HUES6 (cell line): ENCODE results near the gene TNNT1.
"Not testable (repeated sequence)": the region's sequence is repeated elsewhere in the genome, so short reads cannot be mapped to it uniquely, and the experiment has no call there.

Experiments used
- H3K27ac ChIP-seq: 2 replicates; pipeline ENCODE4 v1.7.0; 2013; ENCODE audit warnings: low read depth, mild to moderate bottlenecking, low read length, inconsistent platforms
- H3K27me3 ChIP-seq: 2 replicates; pipeline ENCODE4 v1.6.1; 2013; ENCODE audit warnings: low read length; ENCODE audit not compliant: control insufficient read depth, insufficient read depth
- H3K36me3 ChIP-seq: 2 replicates; pipeline ENCODE4 v1.6.1; 2013; ENCODE audit warnings: low read length; ENCODE audit not compliant: control insufficient read depth, insufficient read depth
- H3K4me1 ChIP-seq: 2 replicates; pipeline ENCODE4 v1.6.1; 2013; ENCODE audit warnings: low read length; ENCODE audit not compliant: control insufficient read depth, insufficient read depth
- H3K4me3 ChIP-seq: 2 replicates; pipeline ENCODE4 v1.5.1; 2013; ENCODE audit warnings: low read depth, low read length
- H3K9ac ChIP-seq: one replicate; pipeline ENCODE4 v1.6.1; 2013; ENCODE audit warnings: mild to moderate bottlenecking, low read length
- H3K9me3 ChIP-seq: 2 replicates; pipeline ENCODE4 v1.6.1; 2013; ENCODE audit warnings: low read depth, low read length; ENCODE audit not compliant: control insufficient read depth, insufficient read depth

Gene TNNT1

GRCh38 chr19:55116232-55116858 is 32.7 kb downstream of the TNNT1 start:
- Histone ChIP-seq H3K4me1 (peaks cover 24% of the 10 kb centered on the region), H3K27ac (no peak overlapping the region), H3K27me3 (no peaks in the 10 kb centered on the region), H3K36me3 (peaks cover 3% of the 10 kb centered on the region; the same call in 1 of the 2 replicates), H3K9ac (peak overlapping the region; percentile 70), H3K4me3 (peak overlapping the region; percentile 98), H3K9me3 (no peaks in the 10 kb centered on the region)

DNA sequence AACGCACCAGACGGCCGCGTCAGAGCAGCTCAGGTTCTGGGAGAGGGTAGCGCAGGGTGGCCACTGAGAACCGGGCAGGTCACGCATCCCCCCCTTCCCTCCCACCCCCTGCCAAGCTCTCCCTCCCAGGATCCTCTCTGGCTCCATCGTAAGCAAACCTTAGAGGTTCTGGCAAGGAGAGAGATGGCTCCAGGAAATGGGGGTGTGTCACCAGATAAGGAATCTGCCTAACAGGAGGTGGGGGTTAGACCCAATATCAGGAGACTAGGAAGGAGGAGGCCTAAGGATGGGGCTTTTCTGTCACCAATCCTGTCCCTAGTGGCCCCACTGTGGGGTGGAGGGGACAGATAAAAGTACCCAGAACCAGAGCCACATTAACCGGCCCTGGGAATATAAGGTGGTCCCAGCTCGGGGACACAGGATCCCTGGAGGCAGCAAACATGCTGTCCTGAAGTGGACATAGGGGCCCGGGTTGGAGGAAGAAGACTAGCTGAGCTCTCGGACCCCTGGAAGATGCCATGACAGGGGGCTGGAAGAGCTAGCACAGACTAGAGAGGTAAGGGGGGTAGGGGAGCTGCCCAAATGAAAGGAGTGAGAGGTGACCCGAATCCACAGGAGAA is 33.5 kb downstream of the TNNT1 start:
- Histone ChIP-seq H3K9ac (peak overlapping the region; percentile 70), H3K36me3 (peaks cover 3% of the 10 kb centered on the region; the same call in 1 of the 2 replicates), H3K27ac (no peak overlapping the region), H3K27me3 (no peaks in the 10 kb centered on the region), H3K4me3 (peak overlapping the region; percentile 98), H3K4me1 (peaks cover 24% of the 10 kb centered on the region), H3K9me3 (no peaks in the 10 kb centered on the region)

GRCh38 chr19:55114566-55115145 is 34.4 kb downstream of the TNNT1 start:
- Histone ChIP-seq H3K9ac (no peak overlapping the region), H3K27ac (no peak overlapping the region), H3K36me3 (peaks cover 9% of the 10 kb centered on the region)

DNA sequence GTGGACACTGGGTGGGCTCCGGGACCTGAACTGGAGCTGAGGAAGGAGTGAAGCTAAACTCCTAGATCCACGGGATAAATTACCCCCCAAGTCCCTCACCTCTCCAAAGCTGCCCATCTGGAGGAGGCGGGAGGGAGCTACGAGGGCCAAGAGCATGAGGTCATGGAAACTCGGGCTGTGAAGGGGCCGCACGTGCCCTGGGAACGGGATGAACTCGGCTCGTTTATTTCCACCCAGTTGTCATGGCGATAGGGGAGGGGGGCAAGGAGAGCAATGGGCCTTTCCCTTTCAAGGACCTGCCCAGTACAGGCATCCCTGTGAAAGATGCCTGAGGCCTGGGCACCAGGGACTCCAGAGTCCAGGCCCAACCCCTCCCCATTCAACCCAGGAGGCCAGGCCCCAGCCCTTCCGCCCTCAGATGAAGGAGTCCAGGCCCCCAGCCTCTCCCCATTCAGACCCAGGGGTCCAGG is 35.4 kb downstream of the TNNT1 start:
- Histone ChIP-seq H3K27me3 (no peaks in the 10 kb centered on the region), H3K4me3 (no peak overlapping the region), H3K9me3 (no peaks in the 10 kb centered on the region), H3K4me1 (peaks cover 24% of the 10 kb centered on the region), H3K9ac (peak overlapping the region; percentile 59), H3K36me3 (peaks cover 19% of the 10 kb centered on the region), H3K27ac (peak overlapping the region; percentile 67; the same call in 1 of the 2 replicates)

More at GRCh38 chr19:55114566-55115145, 34.4 kb downstream of the TNNT1 start:
- Histone ChIP-seq H3K4me1 (peaks cover 24% of the 10 kb centered on the region), H3K4me3 (no peak overlapping the region), H3K9me3 (no peaks in the 10 kb centered on the region), H3K27me3 (no peaks in the 10 kb centered on the region)

DNA sequence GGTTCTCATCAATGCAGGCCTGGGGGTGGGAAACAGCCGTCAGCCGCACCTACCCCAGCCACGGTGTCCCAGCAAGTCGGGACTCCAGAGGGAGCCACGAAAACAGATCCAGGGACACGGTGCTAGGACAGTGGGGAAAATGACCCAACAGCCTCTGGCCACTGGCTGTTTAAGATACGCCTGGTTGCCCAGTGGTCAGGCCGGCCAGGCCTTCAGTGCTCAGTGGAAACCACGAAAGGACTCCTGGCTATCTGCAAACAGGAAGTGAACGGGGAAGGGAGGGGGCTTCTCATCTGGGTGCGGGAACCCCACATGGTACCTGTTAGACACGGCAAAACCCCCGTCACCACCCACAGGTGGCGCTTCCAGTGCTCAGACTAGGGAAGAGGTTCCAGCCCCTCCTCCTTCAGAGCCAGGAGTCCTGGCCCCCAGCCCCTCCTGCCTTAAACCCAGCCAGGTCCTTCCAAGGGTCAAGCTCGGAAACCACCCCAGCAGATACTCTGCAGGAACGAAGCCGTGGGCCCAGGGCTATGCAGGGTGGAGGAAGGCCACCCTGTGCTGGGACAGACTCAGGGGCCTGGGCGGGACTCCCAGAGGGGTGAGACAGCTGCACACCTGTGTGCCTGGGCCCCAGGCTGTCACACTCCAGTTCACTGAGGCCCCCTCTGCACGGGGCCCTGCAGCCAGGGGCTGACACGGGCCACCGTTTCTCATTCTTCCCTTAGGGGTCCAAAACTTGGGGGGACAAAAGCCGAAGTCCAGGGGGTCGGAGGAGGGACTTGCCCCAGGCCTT is 36.0 kb downstream of the TNNT1 start:
- Histone ChIP-seq H3K4me3 (no peak overlapping the region), H3K4me1 (peaks cover 24% of the 10 kb centered on the region), H3K9ac (peak overlapping the region; percentile 59), H3K27ac (peak overlapping the region; percentile 67; the same call in 1 of the 2 replicates), H3K36me3 (peaks cover 19% of the 10 kb centered on the region), H3K27me3 (no peaks in the 10 kb centered on the region), H3K9me3 (no peaks in the 10 kb centered on the region)

- Histone ChIP-seq H3K9me3 (no peaks in the 10 kb centered on the region), H3K9ac (no peak overlapping the region), H3K36me3 (peaks cover 19% of the 10 kb centered on the region), H3K4me1 (peaks cover 24% of the 10 kb centered on the region), H3K4me3 (no peak overlapping the region), H3K27ac (no peak overlapping the region), H3K27me3 (no peaks in the 10 kb centered on the region)
These were observed 36.7 kb downstream of the TNNT1 start for GRCh38 chr19:55112246-55112776.

DNA sequence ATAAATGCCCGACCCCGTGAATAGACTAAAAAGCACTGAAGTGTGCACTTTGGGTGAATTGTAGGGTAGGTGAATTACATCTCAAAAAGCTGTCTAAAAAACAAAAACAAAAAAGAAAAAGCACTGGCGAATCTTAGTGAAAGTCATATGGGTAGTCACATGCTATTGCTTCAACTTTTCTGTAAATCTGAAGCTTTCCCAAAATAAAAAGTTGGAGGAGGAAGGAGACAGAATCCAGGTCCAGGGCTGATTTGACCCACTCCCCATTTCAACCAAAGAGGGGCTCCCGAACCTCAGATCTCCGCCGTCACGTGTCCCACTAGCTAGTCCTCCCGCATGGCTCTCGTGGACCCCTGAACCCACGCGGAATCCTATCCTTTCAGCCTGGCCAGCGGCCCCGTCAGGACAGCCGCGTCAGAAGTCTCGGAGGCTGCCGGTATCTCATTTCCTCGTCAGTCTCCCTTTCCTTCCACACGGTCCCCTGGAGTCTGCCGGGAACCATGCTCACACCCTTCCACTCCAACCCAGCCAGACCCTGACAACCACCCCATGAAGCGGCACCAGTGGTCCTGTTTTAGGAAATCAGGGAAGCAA is 37.7 kb downstream of the TNNT1 start:
- Histone ChIP-seq H3K9ac (no peak overlapping the region), H3K36me3 (peaks cover 19% of the 10 kb centered on the region), H3K4me1 (peaks cover 21% of the 10 kb centered on the region), H3K27ac (no peak overlapping the region), H3K9me3 (no peaks in the 10 kb centered on the region), H3K27me3 (no peaks in the 10 kb centered on the region), H3K4me3 (no peak overlapping the region)

GRCh38 chr19:55109527-55110291 is 39.3 kb downstream of the TNNT1 start:
- Histone ChIP-seq H3K4me1 (peaks cover 12% of the 10 kb centered on the region), H3K27me3 (no peaks in the 10 kb centered on the region), H3K27ac (no peak overlapping the region), H3K9me3 (no peaks in the 10 kb centered on the region), H3K9ac (no peak overlapping the region), H3K36me3 (peaks cover 20% of the 10 kb centered on the region), H3K4me3 (no peak overlapping the region)

- not testable (repeated sequence) for H3K27me3 ChIP-seq, H3K9ac ChIP-seq, H3K4me1 ChIP-seq, H3K9me3 ChIP-seq, H3K27ac ChIP-seq, H3K4me3 ChIP-seq
- H3K36me3 ChIP-seq = peaks cover 27% of the 10 kb centered on the region
These were observed 41.8 kb downstream of the TNNT1 start for GRCh38 chr19:55107252-55107651.

- H3K27me3 ChIP-seq = no peaks in the 10 kb centered on the region
- no peak overlapping the region for H3K4me3 ChIP-seq
- no peak overlapping the region for H3K27ac ChIP-seq
- no peak overlapping the region for H3K9ac ChIP-seq
- H3K9me3 ChIP-seq = 0 out of 2 replicates have a peak, but pooled peaks cover 3% of the 10 kb centered on the region
- peaks cover 32% of the 10 kb centered on the region for H3K36me3 ChIP-seq
- H3K4me1 ChIP-seq = no peaks in the 10 kb centered on the region
These were observed 42.4 kb downstream of the TNNT1 start for GRCh38 chr19:55106591-55106990.
